ENCODE measurements around the gene TDRD6. TPM values are rescaled to one million over a fixed set of nuclear protein-coding genes. Genes with fewer than 3 reads are reported as not detected.

TDRD6 gene
- total RNA-seq, 2 experiments from 2014 or later: 3.5 to 4.5 TPM

DNA sequence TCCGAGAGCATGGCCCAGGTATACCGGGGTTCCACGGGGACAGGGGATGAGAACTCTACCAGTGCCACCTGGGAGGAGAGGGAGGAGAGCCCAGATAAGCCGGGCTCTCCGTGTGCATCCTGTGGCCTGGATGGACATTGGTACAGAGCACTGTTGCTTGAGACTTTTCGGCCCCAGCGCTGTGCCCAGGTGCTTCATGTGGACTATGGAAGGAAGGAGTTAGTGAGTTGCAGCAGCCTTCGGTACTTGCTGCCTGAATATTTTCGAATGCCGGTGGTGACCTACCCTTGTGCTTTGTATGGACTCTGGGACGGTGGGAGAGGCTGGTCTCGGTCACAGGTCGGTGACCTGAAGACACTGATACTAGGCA is 1.3 kb downstream of the TDRD6 start:
- CTCF ChIA-PET (ENCODE audit: unreplicated experiment): interaction anchor here (0.5 kb wide), 1 partner anchor 12 kb away, joined by 3 read pairs; no protein-coding TSS in a partner anchor
- intact Hi-C loops (cut with micrococcal nuclease; ENCODE audit: unreplicated experiment): no loop called here
- no TSS peak for BruUV-seq (replicated peaks)

GRCh38 chr6:46689657-46690056 is 2.0 kb downstream of the TDRD6 start:
- Histone ChIP-seq H3K79me2 (ENCODE audit: insufficient read depth, low read depth, low read length) (no peaks in the 10 kb centered on the region), H3K4me3 (ENCODE audit: low read depth, low read length, poor library complexity, severe bottlenecking) (no peak overlapping the region), H3K4me1 (ENCODE audit: insufficient read depth, low read length, poor library complexity, severe bottlenecking) (no peaks in the 10 kb centered on the region), H4K20me1 (ENCODE audit: insufficient read depth, low read length) (no peaks in the 10 kb centered on the region), H2AFZ (ENCODE audit: low read length) (no peak overlapping the region), H3K27ac (ENCODE audit: low read depth, low read length, poor library complexity, severe bottlenecking) (no peak overlapping the region), H3K36me3 (ENCODE audit: insufficient read depth, low read length) (no peaks in the 10 kb centered on the region), H3K9me2 (ENCODE audit: insufficient read depth, low read length) (no peaks in the 10 kb centered on the region), H3K9me3 (ENCODE audit: low read length) (no peaks in the 10 kb centered on the region), H3K4me2 (ENCODE audit: low read length) (no peak overlapping the region)
- TF ChIP-seq, protein P1, sequence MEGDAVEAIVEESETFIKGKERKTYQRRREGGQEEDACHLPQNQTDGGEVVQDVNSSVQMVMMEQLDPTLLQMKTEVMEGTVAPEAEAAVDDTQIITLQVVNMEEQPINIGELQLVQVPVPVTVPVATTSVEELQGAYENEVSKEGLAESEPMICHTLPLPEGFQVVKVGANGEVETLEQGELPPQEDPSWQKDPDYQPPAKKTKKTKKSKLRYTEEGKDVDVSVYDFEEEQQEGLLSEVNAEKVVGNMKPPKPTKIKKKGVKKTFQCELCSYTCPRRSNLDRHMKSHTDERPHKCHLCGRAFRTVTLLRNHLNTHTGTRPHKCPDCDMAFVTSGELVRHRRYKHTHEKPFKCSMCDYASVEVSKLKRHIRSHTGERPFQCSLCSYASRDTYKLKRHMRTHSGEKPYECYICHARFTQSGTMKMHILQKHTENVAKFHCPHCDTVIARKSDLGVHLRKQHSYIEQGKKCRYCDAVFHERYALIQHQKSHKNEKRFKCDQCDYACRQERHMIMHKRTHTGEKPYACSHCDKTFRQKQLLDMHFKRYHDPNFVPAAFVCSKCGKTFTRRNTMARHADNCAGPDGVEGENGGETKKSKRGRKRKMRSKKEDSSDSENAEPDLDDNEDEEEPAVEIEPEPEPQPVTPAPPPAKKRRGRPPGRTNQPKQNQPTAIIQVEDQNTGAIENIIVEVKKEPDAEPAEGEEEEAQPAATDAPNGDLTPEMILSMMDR (conservative IDR thresholded peaks at IDR 0.05; ENCODE audit: low read length): no peak
- TF ChIP-seq EZH2phosphoT487 (IDR thresholded peaks at IDR 0.05; ENCODE audit: borderline replicate concordance, low read depth, low read length): no peak
- no peak for DNase-seq (ENCODE audit: low spot score)
- ChIA-PET POLR2A (interaction anchor here (0.6 to 1.0 kb wide), 3 partner anchors 14 to 875 kb away, joined by 3 to 4 read pairs (median 3); no protein-coding TSS in a partner anchor), CTCF (ENCODE audit: unreplicated experiment) (no interaction called here)
- no TSS peak for BruUV-seq (replicated peaks)
- intact Hi-C loops (cut with micrococcal nuclease; ENCODE audit: unreplicated experiment): no loop called here

More for the DNA sequence above, 1.3 kb downstream of the TDRD6 start:
- no peak for DNase-seq (ENCODE audit: low spot score)
- Histone ChIP-seq H3K4me1 (ENCODE audit: insufficient read depth, low read length, poor library complexity, severe bottlenecking) (no peaks in the 10 kb centered on the region), H3K27ac (ENCODE audit: low read depth, low read length, poor library complexity, severe bottlenecking) (no peak overlapping the region), H2AFZ (ENCODE audit: low read length) (no peak overlapping the region), H3K9me3 (ENCODE audit: low read length) (no peaks in the 10 kb centered on the region), H3K4me3 (ENCODE audit: low read depth, low read length, poor library complexity, severe bottlenecking) (no peak overlapping the region), H3K9me2 (ENCODE audit: insufficient read depth, low read length) (no peaks in the 10 kb centered on the region), H3K4me2 (ENCODE audit: low read length) (no peak overlapping the region), H3K36me3 (ENCODE audit: insufficient read depth, low read length) (no peaks in the 10 kb centered on the region), H4K20me1 (ENCODE audit: insufficient read depth, low read length) (no peaks in the 10 kb centered on the region), H3K79me2 (ENCODE audit: insufficient read depth, low read depth, low read length) (no peaks in the 10 kb centered on the region)
- POLR2A ChIA-PET: interaction anchor here (1.0 kb wide), 1 partner anchor 24 kb away, joined by 3 read pairs; no protein-coding TSS in a partner anchor
- no peak for TF ChIP-seq EZH2phosphoT487 (IDR thresholded peaks at IDR 0.05; ENCODE audit: borderline replicate concordance, low read depth, low read length)

GRCh38 chr6:46690141-46690755 is 2.6 kb downstream of the TDRD6 start:
- H3K9me3 ChIP-seq (ENCODE audit: low read length): no peaks in the 10 kb centered on the region
- H4K20me1 ChIP-seq (ENCODE audit: insufficient read depth, low read length): no peaks in the 10 kb centered on the region
- POLR2A ChIA-PET: interaction anchor here (0.6 to 1.2 kb wide), 6 partner anchors 10 to 876 kb away, joined by 3 to 4 read pairs (median 3); no protein-coding TSS in a partner anchor
- CTCF ChIA-PET (ENCODE audit: unreplicated experiment): no interaction called here
- H3K27ac ChIP-seq (ENCODE audit: low read depth, low read length, poor library complexity, severe bottlenecking): no peak overlapping the region
- no peaks in the 10 kb centered on the region for H3K9me2 ChIP-seq (ENCODE audit: insufficient read depth, low read length)
- DNase-seq (ENCODE audit: low spot score): no peak
- no peaks in the 10 kb centered on the region for H3K36me3 ChIP-seq (ENCODE audit: insufficient read depth, low read length)
- intact Hi-C loops (cut with micrococcal nuclease; ENCODE audit: unreplicated experiment): no loop called here
- BruUV-seq (replicated peaks): no TSS peak
- H3K79me2 ChIP-seq (ENCODE audit: insufficient read depth, low read depth, low read length): no peaks in the 10 kb centered on the region
- H3K4me2 ChIP-seq (ENCODE audit: low read length): no peak overlapping the region
- no peaks in the 10 kb centered on the region for H3K4me1 ChIP-seq (ENCODE audit: insufficient read depth, low read length, poor library complexity, severe bottlenecking)
- TF ChIP-seq EZH2phosphoT487 (IDR thresholded peaks at IDR 0.05; ENCODE audit: borderline replicate concordance, low read depth, low read length): no peak
- TF ChIP-seq, protein P1 (conservative IDR thresholded peaks at IDR 0.05; ENCODE audit: low read length): no peak
- no peak overlapping the region for H2AFZ ChIP-seq (ENCODE audit: low read length)
- H3K4me3 ChIP-seq (ENCODE audit: low read depth, low read length, poor library complexity, severe bottlenecking): no peak overlapping the region
